IMR-90 (cell line): ENCODE data around the gene TNRC6B. TPM values are rescaled to one million over a fixed set of nuclear protein-coding genes. Genes with fewer than 3 reads are reported as not detected.

Source experiments
- ATAC-seq: fragments of 200-7000 bp; cut with Tn5 transposase; 2 replicates; pipeline ENCODE4 v1.9.1; 2020; ENCODE audit warnings: low read depth, mild to moderate bottlenecking, moderate library complexity
- BruUV-seq: library from RNA; stranded (reverse); fragments of 400-500 nt; replicated peaks from 2 replicates; lab custom pipeline; 2021; lab: Mats Ljungman, UMichigan
- CTCF ChIA-PET: fragments of 300-600 bp; formaldehyde crosslinking; extraction: SDS; loops from one replicate; lab custom pipeline; 2021; ENCODE audit warnings: antibody characterized with exemption; lab: Yijun Ruan, JAX
- POLR2A ChIA-PET: fragments of 300-600 bp; sonication (Branson Sonifier 250); formaldehyde crosslinking; loops from one replicate; lab custom pipeline; 2022; ENCODE audit warnings: antibody characterized with exemption; ENCODE audit not compliant: unreplicated experiment; lab: Charles Lee
- DNase-seq: peaks from one replicate; pipeline ENCODE4 v3.0.0; 2013
- H2AFZ ChIP-seq: replicated peaks from 2 replicates; pipeline ENCODE3; 2013; ENCODE audit warnings: low read length, mild to moderate bottlenecking; ENCODE audit not compliant: poor library complexity
- H2AK5ac ChIP-seq: 2 replicates; pipeline ENCODE4 v1.6.1; 2013; ENCODE audit warnings: low read depth, low read length, inconsistent platforms
- H2AK9ac ChIP-seq: replicated peaks from 2 replicates; pipeline ENCODE3; 2013; ENCODE audit warnings: mild to moderate bottlenecking, low read depth, low read length, moderate library complexity; ENCODE audit not compliant: poor library complexity
- H2BK120ac ChIP-seq: 2 replicates; pipeline ENCODE4 v1.6.1; 2013; ENCODE audit warnings: low read depth, low read length, inconsistent platforms
- H2BK15ac ChIP-seq: 3 replicates; pipeline ENCODE4 v1.6.1; 2013; ENCODE audit warnings: low read depth, low read length, inconsistent platforms
- H2BK20ac ChIP-seq: 2 replicates; pipeline ENCODE4 v1.6.1; 2013; ENCODE audit warnings: low read depth, mild to moderate bottlenecking, inconsistent platforms, low read length, moderate library complexity
- H2BK5ac ChIP-seq: 2 replicates; pipeline ENCODE4 v1.6.1; 2013; ENCODE audit warnings: mild to moderate bottlenecking, low read depth, low read length, inconsistent platforms; ENCODE audit not compliant: poor library complexity, severe bottlenecking
- H3K14ac ChIP-seq: replicated peaks from 2 replicates; pipeline ENCODE4 v1.6.1; 2013; ENCODE audit warnings: low read depth, low read length, inconsistent platforms
- H3K18ac ChIP-seq: 2 replicates; pipeline ENCODE4 v1.6.1; 2013; ENCODE audit warnings: low read depth, low read length, control low read depth
- H3K23ac ChIP-seq: 2 replicates; pipeline ENCODE4 v1.6.1; 2013; ENCODE audit warnings: low read depth, low read length, inconsistent platforms
- H3K27ac ChIP-seq: 2 replicates; pipeline ENCODE4 v1.5.1; 2013; ENCODE audit warnings: mild to moderate bottlenecking, control low read depth, low read length; ENCODE audit not compliant: insufficient read depth
- H3K27me3 ChIP-seq: 2 replicates; pipeline ENCODE4 v1.6.1; 2013; ENCODE audit warnings: low read length; ENCODE audit not compliant: control insufficient read depth, insufficient read depth
- H3K36me3 ChIP-seq: 2 replicates; pipeline ENCODE4 v1.6.1; 2013; ENCODE audit warnings: low read length, mixed read lengths; ENCODE audit not compliant: control insufficient read depth, insufficient read depth
- H3K4ac ChIP-seq: 2 replicates; pipeline ENCODE4 v1.6.1; 2013; ENCODE audit warnings: low read depth, low read length, inconsistent platforms
- H3K4me1 ChIP-seq: 2 replicates; pipeline ENCODE4 v1.6.1; 2013; ENCODE audit warnings: low read length, mixed read lengths; ENCODE audit not compliant: control insufficient read depth, insufficient read depth
- H3K4me2 ChIP-seq: 2 replicates; pipeline ENCODE4 v1.6.1; 2013; ENCODE audit warnings: low read depth, mild to moderate bottlenecking, control low read depth, low read length, moderate library complexity
- H3K4me3 ChIP-seq: 2 replicates; pipeline ENCODE4 v1.5.1; 2013; ENCODE audit warnings: low read depth, mild to moderate bottlenecking, control low read depth, low read length, moderate library complexity; ENCODE audit not compliant: insufficient read depth
- H3K56ac ChIP-seq: 2 replicates; pipeline ENCODE4 v1.6.1; 2013; ENCODE audit warnings: low read length, inconsistent platforms; ENCODE audit not compliant: insufficient read depth; ENCODE audit errors: extremely low read depth
- H3K79me1 ChIP-seq, 2 experiments: 2 replicates each; pipeline ENCODE4 v1.6.1; 2013; ENCODE audit warnings: low read length in 2 of 2, inconsistent platforms in 1 of 2, low read depth in 1 of 2
- H3K9ac ChIP-seq: 2 replicates; pipeline ENCODE4 v1.6.1; 2013; ENCODE audit warnings: low read depth, low read length, control low read depth
- H3K9me1 ChIP-seq: 2 replicates; pipeline ENCODE4 v1.6.1; 2013; ENCODE audit warnings: low read length, inconsistent platforms; ENCODE audit not compliant: insufficient read depth
- H3K9me3 ChIP-seq: 2 replicates; pipeline ENCODE4 v1.6.1; 2013; ENCODE audit warnings: low read length; ENCODE audit not compliant: control insufficient read depth, insufficient read depth
- H4K20me1 ChIP-seq: 2 replicates; pipeline ENCODE4 v1.6.1; 2013; ENCODE audit warnings: low read length, inconsistent platforms; ENCODE audit not compliant: insufficient read depth
- H4K5ac ChIP-seq: 2 replicates; pipeline ENCODE4 v1.6.1; 2013; ENCODE audit warnings: mild to moderate bottlenecking, low read depth, low read length, control low read depth
- H4K8ac ChIP-seq, 2 experiments: 2 replicates each; pipeline ENCODE4 v1.6.1; 2013; ENCODE audit warnings: low read depth in 2 of 2, low read length in 2 of 2, control low read depth in 1 of 2, inconsistent platforms in 1 of 2
- H4K91ac ChIP-seq: 2 replicates; pipeline ENCODE4 v1.6.1; 2013; ENCODE audit warnings: low read depth, low read length, inconsistent platforms; ENCODE audit not compliant: insufficient read depth
- BHLHE40 ChIP-seq: fragments of 150-350 bp; IDR thresholded peaks from 2 replicates; pipeline ENCODE4 v1.6.1; 2016; ENCODE audit warnings: mild to moderate bottlenecking, low read depth, low read length
- CEBPB ChIP-seq: IDR thresholded peaks from 2 replicates; pipeline ENCODE4 v1.6.1; 2012; ENCODE audit warnings: low read depth, low read length, improper control_type of control experiment
- CHD1 ChIP-seq: IDR thresholded peaks from 2 replicates; pipeline ENCODE4 v1.6.1; 2012; ENCODE audit warnings: low read depth, low read length, improper control_type of control experiment
- CTCF ChIP-seq: conservative IDR thresholded peaks from 2 replicates; pipeline ENCODE4 v1.5.1; 2012; ENCODE audit warnings: mild to moderate bottlenecking, low read depth, low read length, improper control_type of control experiment
- ELK1 ChIP-seq: fragments of 150-350 bp; IDR thresholded peaks from 2 replicates; pipeline ENCODE4 v1.6.1; 2016; ENCODE audit warnings: low read depth, mild to moderate bottlenecking, low read length, moderate library complexity, borderline replicate concordance
- FOS ChIP-seq: fragments of 150-350 bp; IDR thresholded peaks from 2 replicates; pipeline ENCODE4 v1.6.1; 2016; ENCODE audit warnings: low read depth, low read length
- MAZ ChIP-seq: IDR thresholded peaks from 2 replicates; pipeline ENCODE4 v1.6.1; 2012; ENCODE audit warnings: low read depth, mild to moderate bottlenecking, low read length, improper control_type of control experiment, moderate library complexity, borderline replicate concordance
- MXI1 ChIP-seq: IDR thresholded peaks from 2 replicates; pipeline ENCODE4 v1.6.1; 2012; ENCODE audit warnings: low read depth, mild to moderate bottlenecking, low read length, moderate library complexity, borderline replicate concordance
- NFE2L2 ChIP-seq: fragments of 150-350 bp; IDR thresholded peaks from 2 replicates; pipeline ENCODE4 v1.6.1; 2016; ENCODE audit warnings: low read depth, mild to moderate bottlenecking, low read length
- POLR2A ChIP-seq: IDR thresholded peaks from 2 replicates; pipeline ENCODE4 v1.6.1; 2012; ENCODE audit warnings: mild to moderate bottlenecking, low read depth, low read length
- RAD21 ChIP-seq: IDR thresholded peaks from 2 replicates; pipeline ENCODE4 v1.6.1; 2012; ENCODE audit warnings: low read length, improper control_type of control experiment
- RCOR1 ChIP-seq: IDR thresholded peaks from 2 replicates; pipeline ENCODE4 v1.6.1; 2012; ENCODE audit warnings: mild to moderate bottlenecking, low read length, improper control_type of control experiment; ENCODE audit not compliant: insufficient replicate concordance
- RFX5 ChIP-seq: IDR thresholded peaks from 2 replicates; pipeline ENCODE4 v1.8.0; 2012; ENCODE audit warnings: low read depth, mild to moderate bottlenecking, low read length, moderate library complexity
- SMC3 ChIP-seq: fragments of 150-350 bp; IDR thresholded peaks from 2 replicates; pipeline ENCODE4 v1.6.1; 2016; ENCODE audit warnings: low read depth, mild to moderate bottlenecking, antibody characterized with exemption, low read length, moderate library complexity
- USF2 ChIP-seq: fragments of 150-350 bp; IDR thresholded peaks from 2 replicates; pipeline ENCODE4 v1.6.1; 2017; ENCODE audit warnings: mild to moderate bottlenecking, antibody characterized with exemption, low read length, low read depth
- WGBS, 2 experiments: methylation state at CpG; one replicate each; pipeline versions ENCODE4 v1.1.5 to v1.1.7; 2013; ENCODE audit warnings: missing lambda C conversion rate in 2 of 2; ENCODE audit not compliant: insufficient read length in 1 of 2; ENCODE audit errors: extremely low coverage in 2 of 2; 5-methylcytosine and 5-hydroxymethylcytosine counted together
- dilution Hi-C: fragments of 300-500 bp; cut with HindIII; formaldehyde crosslinking; loops from one replicate; pipeline ENCODE4 v1.14.3; 2018; ENCODE audit warnings: low sequenced_read_pairs; ENCODE audit not compliant: unreplicated experiment
- in situ Hi-C: fragments of 300-500 bp; cut with MboI; formaldehyde crosslinking; loops from 3 replicates; pipeline ENCODE4 v1.14.3; 2019; ENCODE audit warnings: low sequenced_read_pairs, inconsistent platforms, mixed read lengths
- intact Hi-C: fragments of 100-400 bp; cut with micrococcal nuclease; formaldehyde crosslinking; loops from 2 replicates; pipeline ENCODE4 v1.10.0; 2022
- polyA plus RNA-seq, 3 experiments: library from polyadenylated mRNA; depleted of rRNA; stranded (reverse); fragments of >200 nt; gene quantifications; 2 replicates each; pipeline ENCODE4 v1.2.3, GENCODE V29; 2012; ENCODE audit warnings: low replicate concordance in 1 of 3
- total RNA-seq: library from RNA; depleted of rRNA; stranded (reverse); fragments of >200 nt; gene quantifications from 2 replicates; pipeline ENCODE4 v1.2.3, GENCODE V29; 2012

TNRC6B gene
- total and polyA plus RNA-seq, 2 of the 4 experiments (the other 2 are of a cell fraction), result 3.9 to 17.0 TPM

GRCh38 chr22:40328546-40329456 lies 151.1 kb downstream of the TNRC6B start:
- no peak overlapping the region for H2AFZ ChIP-seq
- ChIA-PET CTCF (no interaction called here), POLR2A (no interaction called here)
- dilution Hi-C loops, result no loop called here
- ATAC-seq (no peak), DNase-seq (no peak)
- H3K9me1 ChIP-seq, result peaks cover 12% of the 10 kb centered on the region
- no peak overlapping the region for H2AK5ac ChIP-seq
- H2BK20ac ChIP-seq, result no peak overlapping the region
- TF ChIP-seq FOS (no peak), NFE2L2 (no peak), MXI1 (no peak), USF2 (no peak), ELK1 (no peak), MAZ (no peak), RFX5 (no peak), CTCF (no peak), SMC3 (no peak), RAD21 (no peak), CEBPB (no peak), RCOR1 (no peak), CHD1 (no peak), POLR2A (no peak), BHLHE40 (no peak)
- no peak overlapping the region for H3K23ac ChIP-seq
- H2BK5ac ChIP-seq, result no peak overlapping the region
- no peak overlapping the region for H3K4ac ChIP-seq
- no peaks in the 10 kb centered on the region for H3K9me3 ChIP-seq
- peaks cover 11% of the 10 kb centered on the region for H3K36me3 ChIP-seq
- no peak overlapping the region for H3K4me2 ChIP-seq
- H3K14ac ChIP-seq, result no peak overlapping the region
- H3K56ac ChIP-seq, result no peak overlapping the region
- intact Hi-C loops, result no loop called here
- in situ Hi-C loops, result no loop called here
- no peaks in the 10 kb centered on the region for H3K27me3 ChIP-seq
- H3K27ac ChIP-seq, result no peak overlapping the region
- no CpG with 5 or more reads among the region's 9 CpGs for WGBS, 2 experiments
- H3K4me1 ChIP-seq, result peaks cover 10% of the 10 kb centered on the region
- BruUV-seq, result no TSS peak
- H2BK15ac ChIP-seq, result no peak overlapping the region
- no peak overlapping the region for H4K5ac ChIP-seq
- no peak overlapping the region for H4K8ac ChIP-seq
- no peak overlapping the region for H4K91ac ChIP-seq
- no peak overlapping the region for H3K9ac ChIP-seq
- no peak overlapping the region for H3K4me3 ChIP-seq
- no peaks in the 10 kb centered on the region for H4K20me1 ChIP-seq
- peaks cover 0 to 26% of the 10 kb centered on the region in 2 experiments; a peak in 2 of 4 replicates for H3K79me1 ChIP-seq
- no peak overlapping the region for H2AK9ac ChIP-seq
- H2BK120ac ChIP-seq, result no peak overlapping the region
- H3K18ac ChIP-seq, result no peak overlapping the region
